Measurements from ENCODE around the gene LRRN1.

DNA sequence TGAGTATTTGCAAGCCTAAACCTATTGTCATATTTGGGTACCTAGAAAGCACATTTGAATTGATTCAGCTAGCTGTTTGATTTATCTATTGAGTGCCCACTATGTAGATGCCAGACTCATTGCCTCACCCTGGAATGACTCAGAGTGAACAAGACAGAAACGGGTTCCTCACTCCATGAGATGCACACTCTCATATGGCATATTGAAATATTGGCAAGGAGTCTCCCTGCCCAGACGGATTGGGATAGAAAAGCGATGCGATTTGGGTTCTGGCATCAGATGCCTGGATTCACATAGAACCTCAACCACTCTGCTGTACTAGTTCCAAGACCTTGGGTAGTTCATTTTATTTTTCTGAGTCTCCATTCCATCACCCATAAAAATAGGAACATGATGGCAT lies 22.5 kb downstream of the LRRN1 start:
- TF ChIP-seq, protein P1, sequence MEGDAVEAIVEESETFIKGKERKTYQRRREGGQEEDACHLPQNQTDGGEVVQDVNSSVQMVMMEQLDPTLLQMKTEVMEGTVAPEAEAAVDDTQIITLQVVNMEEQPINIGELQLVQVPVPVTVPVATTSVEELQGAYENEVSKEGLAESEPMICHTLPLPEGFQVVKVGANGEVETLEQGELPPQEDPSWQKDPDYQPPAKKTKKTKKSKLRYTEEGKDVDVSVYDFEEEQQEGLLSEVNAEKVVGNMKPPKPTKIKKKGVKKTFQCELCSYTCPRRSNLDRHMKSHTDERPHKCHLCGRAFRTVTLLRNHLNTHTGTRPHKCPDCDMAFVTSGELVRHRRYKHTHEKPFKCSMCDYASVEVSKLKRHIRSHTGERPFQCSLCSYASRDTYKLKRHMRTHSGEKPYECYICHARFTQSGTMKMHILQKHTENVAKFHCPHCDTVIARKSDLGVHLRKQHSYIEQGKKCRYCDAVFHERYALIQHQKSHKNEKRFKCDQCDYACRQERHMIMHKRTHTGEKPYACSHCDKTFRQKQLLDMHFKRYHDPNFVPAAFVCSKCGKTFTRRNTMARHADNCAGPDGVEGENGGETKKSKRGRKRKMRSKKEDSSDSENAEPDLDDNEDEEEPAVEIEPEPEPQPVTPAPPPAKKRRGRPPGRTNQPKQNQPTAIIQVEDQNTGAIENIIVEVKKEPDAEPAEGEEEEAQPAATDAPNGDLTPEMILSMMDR (IDR thresholded peaks at IDR 0.05): no peak
- no peak for TF ChIP-seq JUN (IDR thresholded peaks at IDR 0.05)
- TF ChIP-seq POLR2A (IDR thresholded peaks at IDR 0.05; ENCODE audit: low read length): no peak
- no peak for TF ChIP-seq MAFK (IDR thresholded peaks at IDR 0.05; ENCODE audit: partially characterized antibody)
- TF ChIP-seq MYC (IDR thresholded peaks at IDR 0.05; ENCODE audit: borderline replicate concordance, low read length): no peak
- TF ChIP-seq, protein P2, sequence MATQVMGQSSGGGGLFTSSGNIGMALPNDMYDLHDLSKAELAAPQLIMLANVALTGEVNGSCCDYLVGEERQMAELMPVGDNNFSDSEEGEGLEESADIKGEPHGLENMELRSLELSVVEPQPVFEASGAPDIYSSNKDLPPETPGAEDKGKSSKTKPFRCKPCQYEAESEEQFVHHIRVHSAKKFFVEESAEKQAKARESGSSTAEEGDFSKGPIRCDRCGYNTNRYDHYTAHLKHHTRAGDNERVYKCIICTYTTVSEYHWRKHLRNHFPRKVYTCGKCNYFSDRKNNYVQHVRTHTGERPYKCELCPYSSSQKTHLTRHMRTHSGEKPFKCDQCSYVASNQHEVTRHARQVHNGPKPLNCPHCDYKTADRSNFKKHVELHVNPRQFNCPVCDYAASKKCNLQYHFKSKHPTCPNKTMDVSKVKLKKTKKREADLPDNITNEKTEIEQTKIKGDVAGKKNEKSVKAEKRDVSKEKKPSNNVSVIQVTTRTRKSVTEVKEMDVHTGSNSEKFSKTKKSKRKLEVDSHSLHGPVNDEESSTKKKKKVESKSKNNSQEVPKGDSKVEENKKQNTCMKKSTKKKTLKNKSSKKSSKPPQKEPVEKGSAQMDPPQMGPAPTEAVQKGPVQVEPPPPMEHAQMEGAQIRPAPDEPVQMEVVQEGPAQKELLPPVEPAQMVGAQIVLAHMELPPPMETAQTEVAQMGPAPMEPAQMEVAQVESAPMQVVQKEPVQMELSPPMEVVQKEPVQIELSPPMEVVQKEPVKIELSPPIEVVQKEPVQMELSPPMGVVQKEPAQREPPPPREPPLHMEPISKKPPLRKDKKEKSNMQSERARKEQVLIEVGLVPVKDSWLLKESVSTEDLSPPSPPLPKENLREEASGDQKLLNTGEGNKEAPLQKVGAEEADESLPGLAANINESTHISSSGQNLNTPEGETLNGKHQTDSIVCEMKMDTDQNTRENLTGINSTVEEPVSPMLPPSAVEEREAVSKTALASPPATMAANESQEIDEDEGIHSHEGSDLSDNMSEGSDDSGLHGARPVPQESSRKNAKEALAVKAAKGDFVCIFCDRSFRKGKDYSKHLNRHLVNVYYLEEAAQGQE (IDR thresholded peaks at IDR 0.05): no peak
- no peak for TF ChIP-seq ZC3H11A (IDR thresholded peaks at IDR 0.05)
- no peak for TF ChIP-seq KDM1A (IDR thresholded peaks at IDR 0.05; ENCODE audit: low read depth)
- TF ChIP-seq, protein P3, sequence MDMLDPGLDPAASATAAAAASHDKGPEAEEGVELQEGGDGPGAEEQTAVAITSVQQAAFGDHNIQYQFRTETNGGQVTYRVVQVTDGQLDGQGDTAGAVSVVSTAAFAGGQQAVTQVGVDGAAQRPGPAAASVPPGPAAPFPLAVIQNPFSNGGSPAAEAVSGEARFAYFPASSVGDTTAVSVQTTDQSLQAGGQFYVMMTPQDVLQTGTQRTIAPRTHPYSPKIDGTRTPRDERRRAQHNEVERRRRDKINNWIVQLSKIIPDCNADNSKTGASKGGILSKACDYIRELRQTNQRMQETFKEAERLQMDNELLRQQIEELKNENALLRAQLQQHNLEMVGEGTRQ (IDR thresholded peaks at IDR 0.05): no peak
- TF ChIP-seq FOSL2 (IDR thresholded peaks at IDR 0.05): no peak
- TF ChIP-seq FOSL2 (CRISPR knock-in tag; IDR thresholded peaks at IDR 0.05): no peak
- no peak for TF ChIP-seq RNF2 (IDR thresholded peaks at IDR 0.05; ENCODE audit: borderline replicate concordance, low read depth)
- TF ChIP-seq EP300 (IDR thresholded peaks at IDR 0.05): no peak
- TF ChIP-seq CBX2 (IDR thresholded peaks at IDR 0.05; ENCODE audit: borderline replicate concordance, low read depth): no peak
